ENCODE data around the gene MIPEP.

Gene MIPEP

DNA sequence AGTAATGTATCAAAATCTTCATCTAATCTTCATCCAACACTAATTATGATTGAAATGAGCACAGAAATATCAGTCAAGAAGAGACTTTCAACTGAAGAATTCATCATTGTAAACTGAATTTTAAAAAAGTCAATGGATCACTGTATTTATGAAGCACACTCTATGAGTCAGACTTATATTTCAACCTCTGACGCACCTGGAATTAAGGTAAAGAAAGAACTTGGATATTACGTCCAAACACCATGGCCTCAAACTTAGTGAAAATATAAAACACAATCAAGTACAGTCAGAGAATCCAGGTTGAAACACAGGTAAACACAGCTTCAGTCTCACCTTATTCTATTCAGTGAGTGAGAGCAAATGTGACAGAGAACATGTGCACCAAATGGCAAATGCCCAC, 39.5 kb downstream of the MIPEP start:
- DNase-seq: no peak

DNA sequence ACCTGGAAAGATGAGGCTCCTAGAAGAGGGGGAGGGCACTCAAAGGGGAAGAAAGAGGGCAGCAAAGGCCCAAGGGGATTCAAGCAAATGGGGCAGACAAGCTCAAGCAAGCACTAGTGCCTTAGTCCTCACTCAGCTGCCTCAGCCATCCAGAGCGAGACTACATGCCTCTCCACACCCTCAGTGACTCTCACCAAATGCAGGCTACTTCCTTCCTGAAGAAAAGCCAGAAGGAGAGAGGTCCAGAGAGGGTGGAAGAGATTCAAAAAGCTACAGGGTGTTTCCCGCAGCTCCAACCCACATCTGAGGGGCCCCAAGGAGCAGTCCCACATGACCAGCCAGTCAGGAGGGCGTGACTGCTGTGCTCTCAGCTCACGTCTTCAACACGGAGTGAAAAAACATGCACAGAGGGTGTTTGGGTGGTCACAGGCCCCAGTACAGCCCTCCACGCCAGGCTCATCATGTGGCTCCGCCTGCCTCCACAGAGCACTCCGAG, 40.5 kb downstream of the MIPEP start:
- no peak for DNase-seq

DNA sequence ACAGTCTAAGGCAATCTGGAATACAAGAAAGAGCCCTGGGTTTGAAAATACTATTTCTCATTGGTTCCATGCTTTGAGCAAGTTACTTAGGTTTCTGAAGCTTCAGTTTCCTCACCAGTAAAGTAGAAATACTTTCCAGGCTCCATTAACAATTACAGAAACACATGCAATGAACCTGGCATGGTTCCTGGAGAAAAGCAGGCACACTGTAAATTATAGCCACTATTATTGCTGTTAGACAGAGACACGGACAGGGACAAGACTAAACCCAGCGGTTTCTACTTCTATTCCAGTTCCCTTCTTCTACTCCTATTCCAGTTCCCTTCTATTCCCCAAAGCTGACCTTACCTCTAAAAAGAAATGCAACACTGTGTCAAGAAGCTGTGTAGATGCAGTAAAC, 41.2 kb downstream of the MIPEP start:
- DNase-seq: no peak

DNA sequence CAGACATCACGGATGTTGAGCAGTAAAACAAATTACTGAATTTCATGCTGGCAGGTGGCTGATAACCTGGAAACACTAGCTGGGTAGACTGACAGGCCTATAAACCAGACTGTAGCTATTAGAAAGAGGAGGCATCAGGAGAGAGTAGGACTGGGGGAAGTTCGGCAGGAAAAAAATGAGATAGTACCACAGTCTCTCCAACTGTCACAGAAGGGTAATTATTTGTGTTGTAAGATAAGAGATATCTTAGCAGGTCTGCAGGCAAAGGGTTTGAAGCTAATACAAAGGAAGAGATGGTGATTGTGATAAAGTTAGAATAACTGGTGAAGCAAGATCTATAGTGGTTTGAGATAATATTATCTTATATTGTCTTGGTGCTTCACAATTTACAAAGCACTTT, 41.7 kb downstream of the MIPEP start:
- DNase-seq: no peak

DNA sequence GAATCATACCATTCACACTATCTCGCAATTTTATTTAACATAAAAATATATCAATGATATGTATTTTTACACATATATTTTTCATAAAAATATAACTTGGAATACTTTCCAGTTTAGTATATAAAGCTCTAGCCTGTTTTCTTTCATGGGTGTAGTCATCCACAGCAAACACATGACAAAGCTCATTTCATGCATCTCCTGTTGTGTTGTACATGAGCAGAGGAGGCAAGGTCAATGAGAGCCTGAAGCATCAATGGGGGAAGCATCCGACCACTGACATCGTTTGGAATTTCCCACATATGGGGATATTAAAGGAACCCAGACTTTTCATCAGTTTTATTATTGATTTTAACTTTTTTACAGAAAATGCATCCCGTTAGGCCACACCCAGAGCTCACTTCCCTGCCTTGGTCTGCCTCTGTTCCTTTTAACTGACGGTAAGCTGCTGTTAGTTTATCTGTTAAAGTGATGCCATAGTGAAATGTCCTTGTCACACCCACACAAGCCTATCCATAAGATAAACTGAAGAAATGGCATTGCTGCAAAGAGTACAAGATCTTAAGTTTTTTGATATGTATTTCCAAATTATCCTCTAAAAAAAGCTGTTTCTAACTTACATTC, 44.0 kb downstream of the MIPEP start:
- DNase-seq: no peak

DNA sequence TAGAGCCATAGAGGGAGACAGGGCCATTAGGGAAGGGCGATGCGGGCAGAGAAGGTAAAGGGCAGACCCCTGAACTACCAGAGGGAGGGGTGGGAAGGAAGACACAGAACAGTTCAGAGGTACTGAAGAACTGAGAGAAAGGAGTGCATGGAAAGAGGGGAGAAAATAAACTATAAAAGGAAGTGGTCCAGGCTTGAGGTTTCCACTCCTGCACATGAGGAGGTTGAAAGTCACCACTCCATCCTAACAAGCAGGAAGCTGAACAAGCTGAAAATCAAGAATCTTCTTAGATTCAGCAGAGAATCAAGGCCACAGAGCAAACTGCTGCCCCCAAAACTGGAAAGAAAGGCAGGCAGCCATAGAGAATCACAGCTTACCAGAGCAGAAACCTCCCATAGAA, 45.1 kb downstream of the MIPEP start:
- no peak for DNase-seq

DNA sequence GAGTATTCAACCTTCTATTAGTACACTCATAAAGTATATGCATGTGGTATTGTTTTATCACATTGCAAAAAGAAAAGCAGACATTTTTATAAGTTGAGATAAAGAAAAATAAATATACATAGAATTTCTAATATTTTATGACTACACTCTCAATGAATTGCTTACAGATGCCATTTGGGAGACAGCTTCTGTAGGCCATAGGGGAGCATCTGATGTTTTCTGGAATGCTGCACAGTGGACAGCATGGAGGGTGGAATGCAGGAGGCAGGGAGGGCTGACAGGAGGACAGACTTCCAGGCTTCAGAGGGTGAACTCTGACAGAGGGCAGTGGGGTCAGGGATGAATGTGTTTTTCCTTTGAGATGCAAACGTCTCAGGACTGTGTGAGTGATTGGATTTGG, 45.8 kb downstream of the MIPEP start:
- DNase-seq: no peak

DNA sequence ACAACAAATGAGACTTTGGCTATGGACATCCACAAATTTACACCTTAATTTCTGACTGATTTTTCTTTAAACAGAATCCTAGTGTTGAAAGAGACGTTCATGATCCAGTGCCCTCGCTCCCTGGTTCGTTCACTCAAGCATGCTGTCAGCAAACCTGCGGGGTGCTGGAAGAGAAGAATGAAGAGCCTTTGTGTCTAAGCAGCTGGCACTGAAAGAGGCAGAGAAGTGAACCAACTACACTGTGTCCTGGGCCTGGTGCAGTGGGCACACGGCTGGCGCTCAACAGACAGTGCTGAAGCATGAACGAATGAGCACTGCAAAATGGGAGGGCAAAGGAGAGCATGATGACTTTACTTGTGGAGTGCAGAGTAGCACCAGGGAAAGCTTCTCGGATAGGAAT, 46.8 kb downstream of the MIPEP start:
- no peak for DNase-seq

DNA sequence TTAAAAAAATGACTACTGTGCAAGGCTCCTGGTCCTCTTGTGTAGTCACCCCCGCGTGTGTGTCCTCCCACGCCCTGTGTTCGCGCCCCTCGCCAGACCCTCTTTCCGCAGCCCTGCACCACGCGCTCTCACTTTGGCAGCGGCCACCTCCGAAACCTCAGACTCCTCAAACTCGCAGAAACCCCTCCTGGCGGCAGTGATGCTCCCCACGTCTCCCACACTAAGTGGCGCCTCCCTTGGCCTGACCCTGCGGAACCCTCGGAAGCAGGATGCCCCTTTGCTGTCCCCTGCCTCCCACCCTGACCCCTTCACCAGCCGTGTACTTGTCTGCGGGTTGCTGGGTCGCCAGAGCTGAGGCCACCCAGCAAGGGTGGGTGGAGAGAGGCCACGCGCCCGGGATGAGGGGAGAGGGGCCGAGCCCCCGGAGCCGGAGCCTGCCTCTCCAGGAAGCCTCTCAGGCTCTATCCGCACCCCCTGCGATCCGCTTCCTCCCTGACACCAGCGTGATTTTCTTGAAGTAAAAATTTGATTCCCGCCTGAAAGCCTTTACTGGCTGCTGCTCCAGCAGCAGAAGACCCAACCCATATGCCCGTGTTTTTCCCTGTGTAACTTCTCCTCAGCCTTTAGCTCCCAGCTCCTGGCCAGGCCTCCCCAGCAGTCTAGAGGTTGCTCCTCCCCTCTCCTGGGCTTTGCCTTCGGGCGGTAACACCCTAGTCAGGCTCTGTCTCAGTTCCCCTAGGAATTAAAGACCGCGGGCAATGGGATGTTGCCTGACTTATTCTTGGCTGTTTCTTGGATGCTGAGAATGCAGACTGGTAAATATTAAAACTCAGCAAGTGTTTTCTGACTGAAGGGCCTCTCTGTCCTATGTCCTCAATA, 55.2 kb downstream of the MIPEP start:
- no peak for DNase-seq

DNA sequence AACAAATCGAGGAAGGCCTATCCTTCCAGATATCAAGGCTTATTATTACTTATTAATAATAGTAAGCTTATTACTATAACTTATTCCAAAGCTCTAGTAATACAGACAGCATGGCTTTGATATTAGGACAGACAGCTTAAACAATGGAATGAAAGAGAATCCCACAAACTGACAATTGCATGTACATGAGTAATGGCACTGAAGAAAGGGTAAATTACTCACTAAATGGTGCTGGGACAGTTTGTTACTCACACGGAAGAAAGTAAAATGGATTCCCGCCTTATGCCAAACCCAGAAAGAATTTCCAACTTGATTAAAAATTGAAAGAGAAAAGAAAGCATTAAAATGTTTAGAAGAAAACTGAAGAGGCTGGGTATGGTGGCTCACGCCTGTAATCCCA, 60.3 kb downstream of the MIPEP start:
- DNase-seq: no peak

DNA sequence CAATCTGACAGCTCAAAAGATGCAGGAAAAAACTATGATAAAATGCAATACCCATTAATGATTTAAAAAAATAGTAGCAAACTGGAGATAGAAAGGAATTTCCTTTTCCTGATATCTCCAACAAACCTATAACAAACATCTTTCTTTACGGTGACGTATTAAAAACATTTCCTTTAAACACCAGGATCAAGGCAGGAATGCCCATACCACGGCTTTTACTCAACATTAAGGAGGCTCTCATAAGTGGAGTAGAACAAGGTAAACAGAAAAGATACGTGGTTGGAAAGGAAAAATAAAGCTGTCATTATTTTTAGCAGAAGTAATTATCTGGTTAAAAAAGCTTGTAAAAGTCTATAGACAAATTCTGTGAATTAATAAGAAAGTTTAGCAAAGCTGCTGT, 61.1 kb downstream of the MIPEP start:
- no peak for DNase-seq

DNA sequence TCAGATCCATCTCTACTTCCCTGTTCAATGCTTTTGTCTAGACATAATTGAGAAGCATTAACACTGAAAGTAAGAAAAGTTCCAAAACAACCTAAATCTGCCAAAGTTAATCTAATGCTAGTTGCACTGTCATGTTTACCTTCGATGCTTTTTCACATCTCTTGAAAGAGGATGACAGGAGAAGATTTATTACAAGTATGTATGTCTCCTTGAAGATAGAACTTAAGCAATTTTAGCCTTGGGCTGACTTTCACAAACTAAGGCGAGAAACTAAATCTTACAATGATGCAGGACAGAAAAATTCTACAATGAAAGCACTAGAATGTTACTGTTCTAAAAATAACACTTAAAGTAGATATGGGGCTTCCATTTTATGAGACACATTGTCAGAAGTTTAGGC, 64.0 kb downstream of the MIPEP start:
- DNase-seq: no peak

DNA sequence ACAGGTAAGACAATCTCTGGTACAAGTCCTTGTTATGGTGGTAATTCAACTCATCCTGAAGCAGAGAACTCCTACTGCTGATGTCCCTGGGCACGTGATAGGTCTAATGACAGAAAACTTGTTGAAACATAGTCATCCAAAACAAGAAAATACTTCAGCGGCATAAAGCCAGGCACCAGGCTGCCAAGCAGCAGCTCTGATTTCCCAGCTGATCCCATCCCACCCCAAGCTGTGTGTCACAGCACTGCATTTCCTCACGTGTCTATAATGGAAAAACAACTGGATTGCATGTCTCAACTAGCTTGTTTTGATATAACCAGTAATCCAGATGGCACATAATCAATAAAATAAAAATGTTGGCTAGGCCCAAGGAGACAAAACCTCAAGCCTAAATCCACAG, 64.8 kb downstream of the MIPEP start:
- DNase-seq: no peak

DNA sequence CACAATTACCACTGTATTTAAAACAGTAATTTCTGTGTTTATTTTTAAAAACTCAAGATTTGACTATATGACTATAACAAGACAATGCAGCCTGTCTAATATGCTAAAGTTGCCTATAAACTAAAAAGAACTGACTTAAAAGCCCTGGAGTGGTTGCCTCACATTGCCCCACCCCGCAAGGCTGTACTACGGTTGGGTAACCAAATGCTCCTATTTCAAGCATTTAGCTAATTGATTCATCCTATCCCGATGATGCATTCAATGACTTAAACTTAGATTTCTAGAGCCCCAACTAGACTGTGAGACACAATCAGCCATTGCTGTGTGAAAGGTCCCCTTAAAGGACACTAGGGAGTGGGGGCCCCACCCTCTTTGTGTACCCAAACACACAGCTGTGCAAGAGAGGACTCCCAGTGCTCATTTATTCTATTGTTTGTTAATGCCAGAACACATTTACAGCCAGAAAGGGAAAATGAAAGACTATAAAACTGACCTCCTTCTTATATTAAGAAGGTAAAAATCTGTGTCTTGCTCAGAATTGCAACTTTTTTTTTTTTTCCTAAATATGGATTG, 66.9 kb downstream of the MIPEP start:
- no peak for DNase-seq

DNA sequence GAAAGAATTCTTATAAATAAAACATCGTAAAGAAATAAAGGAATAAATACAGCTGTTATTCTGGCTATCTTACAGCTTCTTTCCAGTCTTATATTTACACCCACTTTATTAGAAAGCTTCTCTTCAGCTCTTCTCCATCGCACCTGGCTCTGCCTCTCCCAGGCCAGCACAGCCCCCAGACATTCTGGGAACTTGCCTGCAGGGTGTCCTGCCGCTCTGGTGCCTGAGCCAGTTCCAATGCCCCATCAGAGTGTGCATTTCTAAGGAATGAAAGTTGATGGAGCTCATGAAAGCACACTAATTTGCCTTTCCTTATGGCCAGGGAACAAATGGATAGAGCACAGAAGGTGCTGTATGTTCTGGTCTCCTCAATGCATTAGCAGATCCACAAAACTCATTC, 68.7 kb downstream of the MIPEP start:
- DNase-seq: no peak

DNA sequence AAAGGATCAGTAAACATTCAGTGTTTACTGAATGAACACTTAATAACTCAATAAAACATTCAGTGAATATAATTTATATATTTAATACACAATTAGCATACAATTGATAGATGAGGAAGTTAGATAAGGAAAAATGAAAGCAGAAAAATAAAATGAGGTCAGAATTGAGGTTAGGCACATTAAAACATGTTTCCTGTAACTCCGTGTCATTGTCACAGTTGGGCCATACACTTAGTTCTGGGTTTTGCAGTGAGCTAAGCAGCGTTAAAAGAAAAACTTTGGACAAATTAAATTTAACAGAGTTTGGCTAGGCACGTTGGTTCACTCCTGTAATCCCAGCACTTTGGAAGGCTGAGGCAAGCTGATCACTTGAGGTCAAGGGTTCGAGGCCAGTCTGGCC, 71.4 kb downstream of the MIPEP start:
- DNase-seq: no peak

DNA sequence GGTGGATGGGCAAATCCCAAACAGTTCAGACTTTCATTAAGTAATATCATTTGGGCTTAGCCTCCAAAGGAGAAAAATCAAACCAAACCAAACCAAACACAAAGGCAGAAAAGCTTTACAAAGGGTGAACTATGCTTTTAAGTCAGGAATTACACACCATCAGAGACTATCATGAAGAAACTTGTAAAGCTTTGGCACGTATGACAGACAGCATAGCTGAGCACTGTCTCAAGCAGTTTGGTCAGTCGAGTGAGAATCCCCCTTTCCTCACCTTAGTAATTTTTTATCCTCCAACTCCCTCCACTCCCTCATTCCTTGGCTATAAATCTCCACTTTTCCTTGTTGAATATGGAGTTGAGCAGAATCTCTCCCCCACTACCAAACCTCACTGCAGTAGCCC, 72.1 kb downstream of the MIPEP start:
- DNase-seq: no peak

DNA sequence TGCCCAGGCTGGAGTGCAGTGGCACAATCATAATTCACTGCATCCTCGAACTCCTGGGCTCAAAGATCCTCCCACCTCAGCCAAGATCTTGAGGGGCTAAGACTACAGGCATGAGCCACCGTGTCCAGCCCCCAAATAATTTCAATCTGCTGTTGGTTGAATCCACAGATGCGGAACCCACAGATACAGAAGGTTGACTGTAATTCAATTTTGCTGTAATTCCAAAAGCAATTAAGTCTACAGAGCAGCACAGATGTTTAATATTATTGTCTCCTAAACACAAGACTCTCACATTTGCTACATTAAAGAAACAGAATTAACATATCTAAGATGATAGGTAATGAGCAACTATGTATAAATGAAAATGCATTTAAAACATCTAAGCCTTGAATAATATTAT, 75.6 kb downstream of the MIPEP start:
- DNase-seq: no peak

DNA sequence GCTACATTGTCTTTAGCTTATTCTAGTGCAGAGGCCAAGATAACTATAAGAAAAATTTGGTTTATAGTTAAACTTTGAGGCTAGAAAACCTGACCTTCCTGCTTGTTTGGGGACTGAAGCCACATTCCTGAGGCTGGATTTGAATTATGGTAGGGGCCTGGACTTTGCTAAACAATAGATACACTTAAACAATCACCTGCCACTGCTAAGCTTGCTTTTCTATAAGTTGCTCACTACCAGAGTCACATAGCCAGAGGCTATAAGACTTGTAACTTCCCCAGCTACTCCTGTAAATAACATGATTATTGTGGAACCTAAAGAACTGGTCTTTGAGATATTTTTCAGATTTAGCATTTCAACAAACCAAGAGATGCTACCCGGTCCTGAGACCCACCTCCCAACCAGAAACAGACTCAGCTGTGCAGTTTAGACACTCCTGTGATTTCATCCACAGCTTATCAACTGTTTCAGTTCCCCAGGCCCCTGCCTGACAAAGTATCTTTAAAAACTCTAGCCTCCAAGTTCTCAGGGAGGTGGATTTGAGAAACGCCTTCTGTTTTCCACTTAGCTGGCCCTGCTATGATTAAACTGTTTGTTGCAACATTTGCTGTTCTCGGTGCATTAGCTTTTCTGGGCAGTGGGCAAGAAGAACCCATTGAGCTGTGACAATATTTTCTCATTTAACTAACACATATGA, 77.7 kb downstream of the MIPEP start:
- no peak for DNase-seq

DNA sequence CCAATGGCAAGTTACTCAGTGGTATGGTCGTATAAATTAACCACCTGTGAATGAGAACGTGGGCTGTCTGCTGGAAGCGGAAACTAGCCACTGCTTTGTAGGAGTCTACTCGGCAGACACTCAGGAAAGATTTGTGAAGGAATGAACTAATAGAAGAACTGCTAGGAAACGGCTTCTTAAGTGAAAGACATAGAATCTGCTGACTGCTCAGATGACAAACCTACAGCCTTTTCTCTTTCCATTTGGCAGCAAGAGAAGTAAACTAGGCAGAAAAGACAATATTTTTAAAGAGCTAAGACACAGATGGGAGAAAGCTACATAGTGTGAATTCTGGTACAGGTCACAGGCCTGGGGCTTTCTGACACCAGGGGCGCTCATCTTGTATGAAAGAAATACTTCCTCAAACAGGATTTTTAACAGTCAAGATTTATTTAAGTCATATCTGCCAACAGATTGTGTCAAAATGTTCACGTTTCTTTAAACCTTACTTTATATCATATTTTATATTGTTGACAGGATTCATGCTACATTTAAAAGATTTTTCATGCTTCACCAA, 78.4 kb downstream of the MIPEP start:
- no peak for DNase-seq

DNA sequence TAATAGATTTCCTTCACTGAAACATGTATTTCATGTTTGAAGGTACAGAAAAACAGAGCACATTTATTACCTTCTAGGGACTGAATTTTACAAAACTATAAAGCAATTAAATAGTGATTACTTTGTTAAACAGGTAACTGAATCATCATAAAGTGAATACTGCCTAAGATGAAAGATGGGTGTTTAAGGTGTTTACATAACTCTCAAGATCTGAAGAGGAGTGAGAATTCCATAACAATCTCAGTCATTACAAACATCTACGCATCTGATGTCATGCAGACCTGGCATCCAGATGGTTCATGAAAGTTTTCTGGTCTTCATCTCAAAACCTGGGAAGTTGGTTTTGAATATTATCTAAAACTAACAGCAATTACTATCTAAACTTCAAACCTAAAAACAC, 80.4 kb downstream of the MIPEP start:
- no peak for DNase-seq

DNA sequence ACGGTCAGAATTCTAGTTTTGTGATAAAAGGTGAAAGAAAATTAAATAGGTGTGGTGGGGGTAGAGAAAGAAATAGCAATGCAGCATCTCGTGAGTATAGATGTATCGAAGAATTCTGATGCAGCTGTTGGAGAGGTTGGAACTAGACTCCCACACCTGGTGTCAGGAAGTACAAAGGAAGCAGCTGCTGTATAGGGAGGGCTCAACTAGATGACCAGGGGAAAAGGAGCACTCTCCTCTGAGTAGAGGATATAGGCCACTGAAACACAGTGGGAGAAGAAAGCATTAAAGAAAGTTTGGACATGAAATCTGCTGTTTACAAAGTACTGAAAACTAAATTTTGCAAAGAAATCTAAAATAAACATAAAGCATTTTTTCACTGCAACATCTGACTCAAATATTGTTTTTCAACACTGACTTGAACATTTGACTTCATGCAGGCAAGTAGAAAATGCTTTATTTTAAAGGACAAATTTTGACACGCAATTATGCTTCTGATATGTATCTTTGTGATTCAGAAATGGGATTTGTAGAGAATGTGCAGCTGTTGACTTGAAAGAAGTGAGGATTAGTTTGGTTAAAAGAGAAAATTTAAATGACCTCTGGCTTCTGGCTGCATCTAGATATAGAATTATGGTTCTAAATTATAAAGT, 82.2 kb downstream of the MIPEP start:
- no peak for DNase-seq

DNA sequence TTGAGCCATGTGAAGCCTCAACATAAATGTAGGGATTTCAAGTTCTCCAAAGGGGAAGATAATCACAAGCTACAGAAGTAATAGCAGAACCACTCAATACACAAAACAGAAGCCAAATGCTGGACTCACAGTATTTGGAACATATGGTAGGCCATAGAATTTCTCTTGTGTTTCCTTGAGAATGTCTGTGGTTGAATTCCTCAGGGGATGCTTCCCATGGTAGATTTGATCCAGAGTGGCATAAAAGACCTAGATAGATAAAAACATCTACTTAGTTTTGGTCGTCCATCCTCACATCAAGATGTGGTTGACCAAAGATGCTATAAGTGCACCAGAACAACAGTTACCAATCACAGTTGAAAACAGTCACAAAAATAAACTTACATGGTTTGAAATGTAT, 83.4 kb downstream of the MIPEP start:
- no peak for DNase-seq
